Pons (tissue), 1 donor: ENCODE results near the gene EVC.
"Not testable (repeated sequence)": the region's sequence is repeated elsewhere in the genome, so short reads cannot be mapped to it uniquely, and the experiment has no call there.

ENCODE experiments used
- DNase-seq: peaks from one replicate; pipeline ENCODE4 v3.0.0-alpha.2; 2016; ENCODE audit warnings: low spot score

The EVC gene

DNA sequence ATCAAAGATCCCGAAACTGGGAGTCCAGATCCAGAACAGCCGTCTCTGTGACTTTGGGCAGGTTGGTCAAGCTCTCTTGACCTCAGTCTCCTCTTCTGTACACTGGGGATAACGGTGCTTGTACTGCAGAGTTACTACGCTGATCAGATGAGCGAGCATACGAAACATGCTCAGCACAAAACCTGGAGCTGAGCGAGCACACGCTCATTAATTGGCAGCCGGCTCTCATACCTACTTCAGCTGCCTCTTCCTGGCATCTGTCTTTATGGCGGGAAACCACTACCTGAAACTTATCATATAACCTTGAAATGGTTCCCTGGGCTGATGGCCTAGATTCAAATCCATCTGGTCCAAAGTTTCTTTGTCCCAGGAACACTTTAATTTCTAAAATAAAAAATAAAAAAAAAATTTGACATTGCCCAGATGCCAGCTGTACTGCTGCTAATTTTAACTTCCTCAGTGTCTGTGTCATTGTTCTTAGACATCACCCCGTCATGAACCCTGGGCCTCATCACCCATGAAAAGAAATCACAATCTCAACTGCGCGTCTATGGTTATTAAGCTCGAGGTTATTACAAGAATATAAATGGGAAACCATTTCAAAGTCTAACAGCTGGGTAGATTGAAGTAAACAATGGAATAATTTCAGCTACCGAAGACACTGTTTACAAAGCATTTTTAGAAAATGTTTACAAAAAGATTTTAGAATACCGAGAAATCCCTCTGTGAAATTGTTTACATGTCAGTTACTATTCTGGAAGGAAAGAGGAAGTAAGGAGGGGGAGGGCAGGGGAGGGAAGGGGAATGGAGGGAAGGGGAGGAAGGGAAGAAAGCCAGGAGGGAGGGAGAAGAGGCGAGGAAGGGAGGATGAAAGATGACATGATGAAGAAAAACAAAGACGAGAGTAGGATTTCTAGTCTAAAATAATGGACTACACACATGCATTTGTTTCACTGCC, 132.9 kb downstream of the EVC start:
- DNase-seq: no peak

DNA sequence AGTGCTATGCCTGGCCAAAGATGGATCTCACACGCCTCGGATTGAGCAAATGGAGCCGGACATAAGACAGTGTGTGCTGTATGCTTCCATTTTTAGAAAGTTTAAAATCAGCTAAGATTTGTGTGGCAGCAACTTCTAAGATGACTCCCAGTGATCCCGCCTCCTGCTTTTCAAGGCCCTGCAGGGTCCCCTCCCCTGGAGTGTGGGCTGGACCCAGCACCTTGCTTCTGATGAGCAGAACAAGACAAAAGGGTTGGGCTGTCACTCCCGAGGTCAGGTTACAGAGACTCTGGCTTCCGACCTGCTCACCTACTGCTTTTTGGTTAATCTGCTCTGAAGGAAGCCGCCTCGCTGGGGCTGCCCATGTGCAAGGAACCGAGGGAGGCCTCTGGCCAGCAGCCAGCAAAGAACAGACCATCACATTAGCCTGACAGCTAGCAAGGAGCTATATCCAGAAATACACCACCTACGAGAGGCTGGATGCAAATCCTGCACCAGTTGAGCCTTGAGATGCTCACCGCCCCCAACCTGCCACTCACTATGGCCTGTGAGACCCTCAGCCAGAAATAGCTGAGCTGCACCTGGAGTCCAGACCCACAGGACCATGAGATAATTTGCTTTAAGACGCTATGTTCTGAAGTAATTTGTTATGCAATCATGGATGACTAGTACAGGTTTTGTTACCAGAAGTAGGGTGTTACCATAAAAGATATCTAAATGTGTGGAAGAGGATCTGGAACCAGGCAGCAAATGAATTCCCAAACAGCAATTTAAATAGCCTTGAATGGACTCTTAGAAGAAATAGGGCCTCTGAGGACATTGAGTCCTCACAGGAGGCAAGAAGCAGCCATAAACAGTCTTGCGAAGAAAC, 134.3 kb downstream of the EVC start:
- no peak for DNase-seq

DNA sequence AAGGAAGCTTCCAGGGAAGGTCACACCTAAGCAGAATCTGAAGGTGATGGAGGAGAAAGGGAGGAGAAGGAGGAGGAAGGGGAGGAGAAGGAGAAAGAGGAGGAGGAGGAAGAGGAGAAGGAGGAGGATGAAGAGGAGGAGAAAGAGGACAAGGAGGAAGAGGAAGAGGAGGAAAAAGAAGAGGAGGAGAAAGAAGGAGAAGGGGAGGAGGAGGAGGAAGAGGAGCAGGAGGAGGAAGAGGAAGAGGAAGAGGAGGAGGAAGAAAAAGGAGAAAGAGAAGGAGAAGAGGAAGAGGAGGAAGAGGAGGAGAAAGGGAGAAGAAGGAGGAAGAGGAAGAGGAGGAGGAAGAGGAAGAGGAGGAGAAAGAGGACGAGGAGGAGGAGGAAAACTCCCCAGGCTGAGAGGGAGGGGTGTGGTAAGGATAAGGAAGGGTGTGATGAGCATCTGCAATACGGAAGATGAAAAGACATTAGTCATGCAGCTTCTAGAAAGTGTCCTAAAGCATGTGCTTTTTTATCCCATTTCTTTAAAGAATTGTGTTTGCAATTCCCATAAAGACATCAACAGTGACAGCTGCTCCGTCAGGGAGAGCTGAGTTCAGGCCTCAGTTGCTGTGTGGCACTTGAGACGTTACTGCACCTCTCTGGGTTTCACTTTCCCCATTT, 140.8 kb downstream of the EVC start:
- no peak for DNase-seq

DNA sequence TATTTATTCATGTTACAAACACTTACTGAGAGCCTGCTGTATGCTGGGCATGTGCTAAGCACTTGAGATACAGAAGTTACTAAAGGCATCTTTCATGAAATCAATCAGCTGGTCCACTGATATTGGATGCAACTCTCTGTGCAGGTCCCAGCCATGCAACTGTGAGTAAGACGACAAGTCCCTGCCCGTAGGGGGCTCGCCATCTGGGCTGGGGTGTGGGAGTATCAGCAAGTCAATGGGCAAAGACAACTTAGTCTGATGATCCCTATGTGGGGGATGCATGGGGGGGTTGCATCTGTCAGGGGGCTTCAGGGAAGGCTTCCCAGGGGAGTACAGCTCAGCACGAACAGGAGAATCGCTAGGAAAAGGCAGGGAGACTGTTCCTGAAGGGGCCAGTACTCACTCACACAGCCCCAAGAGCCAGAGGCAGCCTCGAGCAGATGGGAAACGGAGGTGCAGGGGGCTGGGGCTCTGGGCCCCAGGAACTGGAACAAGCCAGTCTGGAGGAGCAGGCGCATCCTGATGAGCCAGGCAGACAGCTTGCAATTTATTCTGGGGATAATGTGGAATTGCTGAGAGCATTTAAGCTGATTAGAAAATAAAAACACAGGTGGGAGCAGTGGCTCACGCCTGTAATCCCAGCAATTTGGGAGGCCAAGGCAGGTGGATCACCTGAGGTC, 141.7 kb downstream of the EVC start:
- no peak for DNase-seq

DNA sequence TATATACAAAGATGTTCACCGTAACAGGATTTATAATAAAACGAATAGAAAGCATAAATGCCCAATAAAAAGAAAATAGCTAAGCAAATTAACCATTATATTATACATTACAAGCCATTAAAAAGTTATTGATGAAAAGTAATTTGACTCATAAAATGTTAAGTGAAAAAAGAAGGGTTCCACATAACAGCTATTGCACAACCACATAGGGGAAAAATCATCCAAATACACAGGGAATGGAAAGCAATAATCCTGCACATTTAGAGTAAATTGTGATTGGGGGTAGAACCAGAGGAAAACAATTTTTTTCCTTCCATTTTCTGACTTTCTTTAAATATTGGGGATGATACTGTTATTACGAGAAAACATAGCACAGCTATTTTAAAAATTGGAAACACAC, 143.9 kb downstream of the EVC start:
- DNase-seq: no peak

DNA sequence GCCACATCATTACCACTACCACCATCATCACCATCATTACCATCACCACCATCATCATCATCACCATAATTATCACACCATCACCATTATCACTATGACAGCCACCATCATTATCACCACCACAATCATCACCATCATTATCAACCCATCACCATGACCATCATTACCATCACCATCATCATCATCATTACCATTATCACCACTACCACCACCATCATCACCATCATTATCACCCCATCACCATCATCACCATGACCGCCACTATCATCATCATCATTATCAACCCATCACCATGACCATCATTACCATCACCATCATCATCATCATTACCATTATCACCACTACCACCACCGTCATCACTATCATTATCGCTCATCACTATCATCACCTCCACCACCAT, 145.4 kb downstream of the EVC start:
- not testable (repeated sequence) for DNase-seq

DNA sequence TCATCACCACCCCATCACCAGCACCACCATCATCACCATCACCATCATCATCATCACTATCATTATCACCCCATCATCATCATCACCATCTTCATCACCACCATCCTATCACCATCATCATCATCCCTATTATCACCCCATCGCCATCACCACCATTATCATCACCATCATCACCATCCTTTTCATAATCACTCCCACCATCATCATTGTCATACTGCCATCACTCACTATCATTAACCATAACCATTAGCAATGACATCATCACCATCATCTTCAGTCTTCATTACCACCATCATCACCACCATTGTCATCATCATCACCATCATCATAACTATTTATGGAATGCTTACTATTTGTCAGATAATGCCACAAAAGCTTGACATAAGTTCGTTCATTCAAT, 146.2 kb downstream of the EVC start:
- DNase-seq: no peak

DNA sequence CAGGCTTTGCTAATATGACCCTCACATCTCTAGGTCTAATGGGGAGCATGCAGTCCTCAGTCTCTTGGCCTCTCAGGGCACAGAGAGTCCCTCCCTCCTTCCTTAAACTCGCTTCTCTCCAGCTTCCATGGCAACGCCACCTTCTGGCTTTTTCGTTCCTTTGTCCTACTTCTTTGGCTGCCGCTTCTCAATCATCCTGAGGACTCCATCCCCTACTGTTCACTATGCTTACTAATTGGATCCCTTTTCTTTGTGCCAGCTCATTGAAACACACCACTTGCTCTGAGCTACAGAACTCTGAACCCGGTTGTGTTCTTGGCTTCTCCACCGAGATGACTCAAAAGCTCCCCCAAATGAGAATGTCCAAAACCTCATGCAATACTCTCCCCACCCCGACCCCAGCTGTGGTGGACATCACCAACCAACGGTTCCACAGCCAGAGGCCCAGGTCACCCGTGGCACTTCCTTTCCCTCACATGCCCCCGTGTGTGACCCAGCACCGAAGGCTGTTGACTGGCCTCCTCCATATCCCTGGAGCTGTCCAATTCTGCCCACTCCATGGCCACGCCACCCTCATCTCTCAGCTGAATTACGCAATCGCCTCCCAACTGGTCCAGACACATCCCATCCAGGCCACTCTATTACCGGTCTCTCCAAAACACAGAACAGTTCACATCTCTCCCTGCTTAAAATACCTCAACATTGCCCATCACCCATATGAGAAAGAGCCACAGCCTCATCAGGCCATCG, 147.2 kb downstream of the EVC start:
- DNase-seq: no peak

DNA sequence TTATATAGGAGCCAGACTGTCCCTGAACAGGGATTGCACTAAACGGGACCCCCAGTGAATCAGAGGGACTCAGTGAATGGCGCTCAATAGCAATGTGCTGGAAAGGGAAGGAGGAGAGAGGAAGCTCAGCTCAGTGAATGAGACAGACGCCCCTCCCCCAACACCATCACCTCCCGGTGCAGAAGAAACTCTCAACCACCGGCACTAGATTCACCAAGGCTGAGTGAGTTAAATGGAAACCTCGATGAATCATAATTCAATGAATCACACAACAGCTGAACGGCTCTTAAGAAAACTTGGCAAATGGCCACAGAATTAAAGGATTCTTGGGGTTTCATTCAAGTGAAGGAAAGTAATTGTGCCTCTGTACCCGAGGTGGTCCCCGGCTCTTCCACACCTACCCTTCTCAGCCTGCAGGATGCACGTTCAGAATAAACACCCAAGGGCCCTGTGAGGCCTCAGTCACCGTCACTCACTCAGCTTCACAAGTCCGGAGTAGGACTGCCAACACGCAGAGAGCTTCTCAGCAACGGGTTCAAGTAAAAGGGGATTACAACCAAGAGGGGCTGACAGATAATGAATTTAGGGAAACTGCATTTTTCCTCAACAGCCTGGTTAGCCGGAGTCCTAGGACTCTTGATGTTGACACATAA, 152.6 kb downstream of the EVC start:
- DNase-seq: no peak
